ENCODE data around the gene RBM47.

GRCh38 chr4:40582413-40582812, 47.3 kb downstream of the RBM47 start:
- TF ChIP-seq, protein P1, sequence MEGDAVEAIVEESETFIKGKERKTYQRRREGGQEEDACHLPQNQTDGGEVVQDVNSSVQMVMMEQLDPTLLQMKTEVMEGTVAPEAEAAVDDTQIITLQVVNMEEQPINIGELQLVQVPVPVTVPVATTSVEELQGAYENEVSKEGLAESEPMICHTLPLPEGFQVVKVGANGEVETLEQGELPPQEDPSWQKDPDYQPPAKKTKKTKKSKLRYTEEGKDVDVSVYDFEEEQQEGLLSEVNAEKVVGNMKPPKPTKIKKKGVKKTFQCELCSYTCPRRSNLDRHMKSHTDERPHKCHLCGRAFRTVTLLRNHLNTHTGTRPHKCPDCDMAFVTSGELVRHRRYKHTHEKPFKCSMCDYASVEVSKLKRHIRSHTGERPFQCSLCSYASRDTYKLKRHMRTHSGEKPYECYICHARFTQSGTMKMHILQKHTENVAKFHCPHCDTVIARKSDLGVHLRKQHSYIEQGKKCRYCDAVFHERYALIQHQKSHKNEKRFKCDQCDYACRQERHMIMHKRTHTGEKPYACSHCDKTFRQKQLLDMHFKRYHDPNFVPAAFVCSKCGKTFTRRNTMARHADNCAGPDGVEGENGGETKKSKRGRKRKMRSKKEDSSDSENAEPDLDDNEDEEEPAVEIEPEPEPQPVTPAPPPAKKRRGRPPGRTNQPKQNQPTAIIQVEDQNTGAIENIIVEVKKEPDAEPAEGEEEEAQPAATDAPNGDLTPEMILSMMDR (IDR thresholded peaks at IDR 0.05) = no peak
- no peak for TF ChIP-seq POLR2AphosphoS5 (IDR thresholded peaks at IDR 0.05)

All from esophagus muscularis mucosa (tissue), 3 donors.